Epidermal melanocyte (primary cell): ENCODE results near the gene GDF10.

Experiments
- DNase-seq: peaks from one replicate; pipeline ENCODE4 v3.0.0; 2011; ENCODE audit warnings: low spot score; ENCODE audit not compliant: insufficient read length

The GDF10 gene

DNA sequence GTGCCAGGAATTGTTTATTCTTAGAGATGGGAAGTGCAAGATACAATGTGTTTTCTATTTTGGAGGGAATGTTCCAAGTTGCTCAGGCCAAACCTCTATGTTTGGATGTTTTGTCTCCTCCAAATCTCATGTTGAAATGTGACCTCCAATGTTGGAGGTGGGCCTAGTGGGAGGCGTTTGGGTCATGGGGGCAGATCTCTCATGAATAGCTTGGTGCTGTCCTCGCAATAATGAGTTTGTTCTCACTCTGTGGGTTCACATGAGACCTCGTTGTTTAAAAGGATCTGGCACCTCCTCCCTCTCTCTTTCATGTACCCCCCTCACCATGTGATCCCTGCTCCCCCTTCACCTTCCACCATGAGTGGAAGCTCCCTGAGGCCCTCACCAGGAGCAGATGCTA lies 8.3 kb upstream of the GDF10 start:
- no peak for DNase-seq

DNA sequence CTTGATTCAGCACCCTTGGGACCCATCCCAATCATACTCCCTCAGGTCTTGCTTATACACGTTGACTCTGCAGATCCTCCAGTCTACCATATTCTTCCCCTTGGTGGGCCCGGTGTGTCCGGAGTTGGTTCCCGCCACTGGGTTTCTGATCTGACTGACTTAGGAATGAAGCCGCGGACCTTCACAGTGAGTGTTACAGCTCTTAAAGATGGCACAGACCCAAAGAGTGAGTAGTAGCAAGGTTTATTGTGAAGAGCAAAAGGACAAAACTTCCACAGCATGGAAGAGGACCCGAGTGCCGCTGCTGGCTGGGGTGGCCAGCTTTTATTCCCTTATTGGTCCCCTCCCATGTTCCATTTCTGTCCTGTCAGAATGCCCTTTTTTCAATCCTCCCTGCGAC lies 5.9 kb upstream of the GDF10 start:
- DNase-seq, result no peak

DNA sequence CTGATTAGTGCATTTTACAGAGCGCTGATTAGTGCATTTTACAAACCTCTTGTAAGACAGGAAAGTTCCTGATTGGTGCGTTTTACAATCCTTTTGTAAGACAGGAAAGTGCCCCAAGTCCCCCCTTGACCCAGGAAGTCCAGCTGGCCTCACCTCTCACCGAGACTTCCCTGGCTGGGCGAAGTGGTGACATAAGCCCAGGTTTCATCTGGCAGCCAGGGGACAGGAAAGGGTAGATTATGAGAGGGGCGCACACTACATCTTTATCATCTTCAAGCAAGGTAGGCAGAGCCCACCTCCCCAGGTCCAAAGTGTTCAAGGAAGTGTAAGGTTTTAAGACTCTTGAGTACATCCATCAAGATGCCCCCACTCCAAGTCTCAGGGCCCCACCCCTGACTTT lies 5.5 kb upstream of the GDF10 start:
- no peak for DNase-seq

DNA sequence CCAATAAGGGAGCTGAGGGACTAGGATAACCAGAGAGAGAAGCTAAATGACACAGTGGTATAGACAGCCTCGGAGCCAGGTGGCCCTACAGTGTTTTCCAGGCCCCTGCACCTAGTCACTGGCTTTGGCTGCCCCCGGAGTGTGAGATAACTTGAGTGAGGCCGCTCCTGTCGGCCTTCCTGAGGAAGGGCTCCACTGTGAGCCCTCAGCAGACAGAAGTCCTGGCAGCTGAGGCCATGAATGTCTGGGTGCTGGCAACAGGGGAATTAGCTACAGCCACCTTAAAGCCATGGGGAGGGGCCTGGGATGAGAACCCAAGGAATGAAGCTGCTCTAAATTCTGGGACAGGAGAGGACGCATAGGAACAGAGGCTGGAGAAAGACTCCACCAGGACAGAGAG lies 4.6 kb upstream of the GDF10 start:
- DNase-seq, result no peak

DNA sequence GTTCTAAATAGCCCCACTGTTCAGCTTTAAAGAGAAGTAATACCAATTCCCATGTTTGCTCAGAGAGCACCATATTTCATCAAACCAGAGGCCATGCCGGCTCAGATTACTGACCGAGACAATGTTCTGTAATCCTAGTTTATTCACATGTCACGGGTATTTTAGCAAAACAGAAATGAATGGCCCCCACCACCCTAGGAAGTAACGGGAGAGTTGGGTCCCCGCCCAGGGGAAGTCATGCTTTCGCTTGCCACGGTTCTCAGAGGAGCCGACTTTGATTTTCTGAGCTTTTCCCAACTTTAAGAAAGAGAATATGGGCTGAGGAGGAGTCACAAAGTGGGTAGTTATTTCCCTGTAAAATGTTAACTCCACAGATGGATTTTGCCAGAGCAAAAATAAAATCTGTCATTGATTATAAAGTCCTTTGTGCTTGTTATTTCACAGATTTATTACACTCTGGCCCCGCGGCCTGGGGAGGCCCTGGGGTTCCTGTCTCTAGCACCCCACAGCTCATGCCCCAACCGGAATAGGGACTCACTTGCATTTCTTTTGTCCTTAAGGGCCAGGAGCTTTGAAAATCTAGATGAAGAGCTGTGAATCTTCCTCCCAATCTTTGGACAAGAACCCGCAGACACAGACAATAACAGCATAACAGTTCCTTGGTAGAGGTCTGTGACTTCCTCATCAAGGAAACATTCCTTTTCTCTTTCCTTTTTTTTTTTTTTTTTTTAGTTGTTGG lies 3.7 kb upstream of the GDF10 start:
- DNase-seq, result no peak

DNA sequence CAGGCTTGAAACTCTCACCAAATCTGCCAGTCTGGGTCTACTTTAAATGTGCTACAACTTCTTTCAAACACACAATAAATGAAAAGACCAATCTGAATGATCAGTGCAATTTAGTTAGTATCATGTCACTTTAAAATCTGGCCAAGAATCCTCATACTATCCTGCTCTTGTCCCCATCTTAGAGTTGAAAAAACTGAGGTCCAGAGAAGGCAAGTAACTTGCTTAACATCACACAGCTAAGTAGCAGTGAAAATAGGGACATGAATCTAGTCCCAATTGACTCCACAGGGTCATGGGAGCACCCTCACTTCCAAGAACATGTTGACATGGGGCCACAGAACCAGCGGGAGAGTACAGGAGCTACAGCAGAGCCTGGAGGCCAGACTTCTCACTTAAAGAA lies 3.1 kb upstream of the GDF10 start:
- DNase-seq, result no peak

DNA sequence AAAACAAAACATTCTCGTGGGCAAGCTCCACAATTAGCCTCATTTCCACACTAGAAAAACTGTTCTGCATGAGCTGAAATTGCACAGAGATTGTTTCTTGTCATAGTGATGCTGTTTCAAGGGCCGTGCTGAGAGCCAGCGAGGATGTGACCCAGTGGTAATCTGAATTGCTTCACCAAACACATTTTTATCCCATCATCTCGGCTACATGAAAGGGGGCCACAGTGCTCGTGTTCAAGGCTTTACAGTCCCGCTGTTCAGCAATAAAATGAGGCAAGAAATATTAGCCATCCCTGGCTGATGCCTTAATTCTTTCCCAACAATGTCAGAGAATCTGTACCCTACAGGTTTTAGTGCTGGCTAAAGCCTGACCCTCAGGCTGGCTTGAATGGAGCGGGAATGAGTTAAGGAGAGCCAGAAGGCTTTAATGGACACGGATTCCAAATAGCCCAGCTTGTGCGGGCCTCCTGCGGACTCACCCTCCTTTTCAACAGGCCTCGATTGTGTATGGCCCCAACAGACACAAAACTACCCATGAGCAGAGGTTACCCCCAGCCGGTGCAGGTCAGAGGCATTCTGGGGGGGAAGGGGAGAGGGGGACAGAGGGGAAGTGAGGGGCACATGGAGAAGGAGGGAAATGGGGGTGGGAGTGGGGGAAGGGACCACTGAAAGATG lies 2.0 kb upstream of the GDF10 start:
- DNase-seq, result no peak

DNA sequence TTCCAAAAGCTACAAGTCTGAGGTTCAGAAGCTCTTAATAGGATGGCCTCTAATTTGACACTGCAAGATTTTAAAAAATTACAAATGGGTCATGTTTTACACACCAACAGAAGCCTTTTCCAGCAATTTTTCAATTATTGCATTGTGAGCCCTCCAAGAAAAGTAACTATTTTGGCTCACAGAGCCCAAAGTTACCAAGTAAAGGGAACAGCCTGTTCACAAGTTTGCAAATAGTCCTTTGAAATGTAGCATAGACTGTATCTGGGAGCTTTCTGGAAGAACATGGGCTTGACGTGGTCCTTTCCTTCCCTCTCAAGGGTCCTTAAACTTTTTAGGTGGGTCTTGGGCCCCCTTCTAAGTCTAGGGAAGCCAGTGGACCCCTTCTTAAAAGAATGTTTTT lies 1.3 kb upstream of the GDF10 start:
- DNase-seq, result no peak

DNA sequence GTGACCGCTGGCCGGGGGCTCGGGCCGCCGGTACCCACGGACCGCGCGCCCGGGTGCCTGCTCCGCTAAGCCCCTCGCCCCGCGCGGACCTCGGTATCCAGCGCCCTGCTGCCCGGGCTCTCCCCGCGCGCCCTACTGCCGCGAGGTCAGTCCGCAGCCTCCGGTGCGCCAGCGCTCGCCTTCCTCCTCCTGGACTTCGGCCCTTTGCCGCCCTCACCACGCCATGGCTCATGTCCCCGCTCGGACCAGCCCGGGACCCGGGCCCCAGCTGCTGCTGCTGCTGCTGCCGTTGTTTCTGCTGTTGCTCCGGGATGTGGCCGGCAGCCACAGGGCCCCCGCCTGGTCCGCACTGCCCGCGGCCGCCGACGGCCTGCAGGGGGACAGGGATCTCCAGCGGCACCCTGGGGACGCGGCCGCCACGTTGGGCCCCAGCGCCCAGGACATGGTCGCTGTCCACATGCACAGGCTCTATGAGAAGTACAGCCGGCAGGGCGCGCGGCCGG lies 483 bp downstream of the GDF10 start:
- no peak for DNase-seq

DNA sequence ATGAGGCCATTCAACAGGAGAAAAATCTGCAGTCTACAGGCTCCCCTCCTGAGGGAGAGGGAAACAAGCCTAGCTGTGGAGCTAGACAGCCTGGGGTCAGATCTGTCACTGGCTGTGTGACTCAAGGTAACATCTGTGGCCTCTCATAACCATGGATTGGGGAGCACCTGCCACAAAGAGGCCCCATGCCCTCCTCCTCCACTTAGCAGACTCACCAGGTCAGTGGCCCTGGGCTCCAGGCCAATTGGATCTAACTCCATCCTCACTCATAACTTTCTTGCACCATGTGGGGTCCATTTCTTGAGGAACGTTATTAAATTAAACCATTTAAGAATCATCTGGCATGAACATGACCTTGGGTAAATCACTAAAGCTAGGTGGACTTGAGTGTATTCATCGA lies 1.8 kb downstream of the GDF10 start:
- no peak for DNase-seq

DNA sequence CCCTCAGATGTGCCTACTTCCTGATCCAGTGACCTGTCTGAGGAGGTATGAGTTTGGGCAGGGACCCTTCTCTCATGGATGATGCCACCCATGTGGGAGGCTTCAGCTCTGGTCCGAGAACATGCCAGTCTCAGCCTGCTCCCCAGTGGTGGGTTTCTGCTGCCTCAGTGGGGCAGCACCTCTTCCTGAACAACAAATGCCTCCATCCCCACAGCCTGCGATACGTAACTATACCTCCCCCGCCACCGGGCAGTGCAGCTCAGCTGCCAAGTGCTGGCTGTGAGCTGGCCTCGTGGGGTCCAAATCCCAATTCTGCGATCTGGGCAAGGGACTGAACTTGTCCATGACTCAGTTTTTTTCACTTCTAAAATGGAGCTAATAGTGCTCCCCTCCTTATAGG lies 3.1 kb downstream of the GDF10 start:
- no peak for DNase-seq

DNA sequence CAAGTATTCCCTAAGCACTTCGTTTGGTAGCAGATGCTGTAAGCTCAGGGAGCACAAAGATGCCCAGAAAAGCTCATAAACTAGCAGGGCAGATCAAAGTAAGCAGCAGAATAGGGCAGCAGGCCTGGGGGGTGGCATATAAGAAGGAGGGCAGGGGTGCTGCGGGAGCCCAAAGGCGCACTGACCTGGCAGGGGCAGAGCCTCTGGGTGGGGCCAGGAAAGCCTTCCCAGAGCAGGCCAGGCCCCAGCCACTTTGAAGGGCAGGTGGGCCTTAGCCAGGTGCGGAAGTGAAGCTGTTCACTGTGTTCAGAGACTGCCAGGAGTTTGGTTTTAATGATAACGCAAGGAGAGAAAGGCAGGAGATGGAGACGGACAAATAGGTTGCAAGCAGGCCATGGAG lies 3.9 kb downstream of the GDF10 start:
- no peak for DNase-seq

DNA sequence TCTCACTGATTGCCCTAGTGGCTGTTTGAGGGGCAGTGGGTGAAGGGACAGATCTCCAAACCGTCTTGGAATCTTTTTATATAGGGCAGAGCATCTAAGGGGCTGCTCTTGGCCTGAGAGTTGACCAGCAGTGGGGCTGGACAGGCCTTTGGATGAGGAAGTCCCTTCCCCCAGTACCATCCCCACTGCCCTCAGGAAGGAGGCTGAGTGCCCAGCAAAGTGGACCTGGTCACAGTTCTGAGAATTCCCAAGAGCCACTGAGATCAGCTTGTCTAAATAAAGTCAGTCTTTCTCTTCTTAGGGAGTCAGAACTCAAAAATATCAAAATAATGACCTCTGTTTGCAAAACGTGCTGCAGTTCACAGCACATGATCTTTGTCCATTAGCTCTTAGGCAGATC lies 5.6 kb downstream of the GDF10 start:
- DNase-seq, result no peak

DNA sequence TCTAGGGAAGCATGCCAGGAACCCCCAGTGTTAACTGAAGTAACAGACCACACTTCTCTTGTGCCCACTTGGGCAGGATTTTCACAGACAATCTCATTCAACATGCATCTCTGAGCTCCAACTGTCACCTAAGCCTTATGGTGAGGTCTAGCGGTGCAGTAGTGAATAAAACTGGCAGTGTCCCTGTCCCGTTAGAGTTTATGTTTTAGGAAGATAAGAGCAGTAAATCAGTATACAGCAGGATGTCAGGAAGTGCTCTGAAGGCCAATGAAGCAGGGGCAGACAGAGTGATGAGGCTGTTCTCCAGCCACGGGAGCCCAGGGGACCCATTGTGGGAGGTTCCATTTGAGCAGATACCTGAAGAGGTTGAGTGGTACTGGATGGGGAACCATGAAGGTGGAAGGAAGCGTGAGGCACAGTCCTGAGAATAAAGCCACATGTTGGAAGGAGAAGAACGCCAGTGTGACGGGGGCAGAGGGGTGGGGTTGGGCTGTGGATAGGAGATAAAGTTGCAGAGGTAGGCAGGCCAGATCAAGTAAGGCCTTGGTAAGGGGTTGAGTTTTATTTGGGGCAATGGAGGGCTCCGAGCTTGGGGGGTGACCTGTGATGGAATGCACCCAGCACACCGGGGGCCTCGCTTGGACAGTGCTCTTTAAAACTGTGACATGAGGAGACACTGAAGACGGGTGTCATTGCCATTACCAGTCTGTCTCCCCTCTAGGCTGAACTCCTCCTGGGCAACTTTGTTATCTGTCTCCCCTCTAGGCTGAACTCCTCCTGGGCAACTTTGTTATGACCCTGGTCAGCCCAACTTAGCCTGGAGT lies 6.6 kb downstream of the GDF10 start:
- DNase-seq, result no peak

DNA sequence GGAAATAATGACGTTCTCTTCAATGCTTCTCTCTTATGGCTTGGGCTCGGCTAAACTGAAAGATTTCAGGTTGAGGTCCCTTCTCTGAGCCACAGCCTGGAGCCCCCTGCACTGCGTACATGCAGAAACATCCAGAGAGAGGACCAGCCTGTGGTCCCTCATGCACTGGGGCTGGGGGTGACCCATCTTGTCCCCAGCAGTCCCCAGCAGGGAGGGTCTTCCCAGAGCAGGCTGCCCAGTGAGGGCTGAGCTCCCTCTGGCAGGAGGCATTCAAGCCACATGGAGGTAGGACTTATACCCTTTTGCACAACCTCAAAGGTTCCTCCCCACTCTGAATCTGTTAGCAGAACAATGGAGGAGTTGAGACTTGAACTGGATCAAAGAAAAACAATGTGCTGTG lies 7.4 kb downstream of the GDF10 start:
- no peak for DNase-seq

DNA sequence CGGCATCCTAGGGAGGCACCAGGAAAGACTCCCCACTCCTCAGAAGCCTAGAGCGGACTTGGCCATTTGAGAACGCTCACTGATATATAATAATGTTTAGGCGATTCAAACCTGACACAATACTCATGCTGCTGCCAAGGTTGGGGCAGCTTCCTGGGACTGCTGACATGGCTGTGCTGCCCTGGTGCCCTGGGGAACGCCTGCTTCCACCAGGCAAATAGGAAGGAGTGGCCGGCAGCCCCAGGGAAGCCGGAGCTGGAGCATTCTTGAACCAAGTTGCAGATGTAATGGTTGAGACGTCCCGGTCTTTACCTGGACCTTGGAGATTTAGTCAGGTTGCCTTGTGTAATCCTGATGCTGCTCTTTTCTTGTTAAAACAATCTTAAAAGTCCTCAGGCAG lies 8.8 kb downstream of the GDF10 start:
- no peak for DNase-seq

DNA sequence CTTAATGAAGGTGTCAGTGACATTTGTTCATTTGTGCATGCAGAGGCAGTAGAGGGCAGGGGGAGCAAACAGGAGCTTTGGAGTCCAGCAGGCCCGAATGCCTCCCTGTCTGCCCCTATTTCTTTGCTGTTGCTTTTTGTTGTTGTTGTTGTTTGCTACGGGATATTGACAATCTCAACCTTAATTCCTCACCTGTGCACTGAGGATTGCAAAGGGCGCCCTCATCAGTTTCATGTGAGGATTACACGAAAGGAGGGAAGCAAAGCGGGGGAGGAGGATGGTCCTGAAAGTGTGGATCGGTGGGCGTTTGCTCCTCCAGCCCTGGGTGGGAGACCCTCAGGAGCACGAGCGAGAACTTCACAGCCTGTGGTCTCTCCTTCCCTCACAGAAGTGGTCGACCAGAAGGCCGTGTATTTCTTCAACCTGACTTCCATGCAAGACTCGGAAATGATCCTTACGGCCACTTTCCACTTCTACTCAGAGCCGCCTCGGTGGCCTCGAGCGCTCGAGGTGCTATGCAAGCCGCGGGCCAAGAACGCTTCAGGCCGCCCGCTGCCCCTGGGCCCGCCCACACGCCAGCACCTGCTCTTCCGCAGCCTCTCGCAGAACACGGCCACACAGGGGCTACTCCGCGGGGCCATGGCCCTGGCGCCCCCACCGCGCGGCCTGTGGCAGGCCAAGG lies 9.6 kb downstream of the GDF10 start:
- DNase-seq, result no peak

DNA sequence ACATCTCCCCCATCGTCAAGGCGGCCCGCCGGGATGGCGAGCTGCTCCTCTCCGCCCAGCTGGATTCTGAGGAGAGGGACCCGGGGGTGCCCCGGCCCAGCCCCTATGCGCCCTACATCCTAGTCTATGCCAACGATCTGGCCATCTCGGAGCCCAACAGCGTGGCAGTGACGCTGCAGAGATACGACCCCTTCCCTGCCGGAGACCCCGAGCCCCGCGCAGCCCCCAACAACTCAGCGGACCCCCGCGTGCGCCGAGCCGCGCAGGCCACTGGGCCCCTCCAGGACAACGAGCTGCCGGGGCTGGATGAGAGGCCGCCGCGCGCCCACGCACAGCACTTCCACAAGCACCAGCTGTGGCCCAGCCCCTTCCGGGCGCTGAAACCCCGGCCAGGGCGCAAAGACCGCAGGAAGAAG lies 10.1 kb downstream of the GDF10 start:
- no peak for DNase-seq

DNA sequence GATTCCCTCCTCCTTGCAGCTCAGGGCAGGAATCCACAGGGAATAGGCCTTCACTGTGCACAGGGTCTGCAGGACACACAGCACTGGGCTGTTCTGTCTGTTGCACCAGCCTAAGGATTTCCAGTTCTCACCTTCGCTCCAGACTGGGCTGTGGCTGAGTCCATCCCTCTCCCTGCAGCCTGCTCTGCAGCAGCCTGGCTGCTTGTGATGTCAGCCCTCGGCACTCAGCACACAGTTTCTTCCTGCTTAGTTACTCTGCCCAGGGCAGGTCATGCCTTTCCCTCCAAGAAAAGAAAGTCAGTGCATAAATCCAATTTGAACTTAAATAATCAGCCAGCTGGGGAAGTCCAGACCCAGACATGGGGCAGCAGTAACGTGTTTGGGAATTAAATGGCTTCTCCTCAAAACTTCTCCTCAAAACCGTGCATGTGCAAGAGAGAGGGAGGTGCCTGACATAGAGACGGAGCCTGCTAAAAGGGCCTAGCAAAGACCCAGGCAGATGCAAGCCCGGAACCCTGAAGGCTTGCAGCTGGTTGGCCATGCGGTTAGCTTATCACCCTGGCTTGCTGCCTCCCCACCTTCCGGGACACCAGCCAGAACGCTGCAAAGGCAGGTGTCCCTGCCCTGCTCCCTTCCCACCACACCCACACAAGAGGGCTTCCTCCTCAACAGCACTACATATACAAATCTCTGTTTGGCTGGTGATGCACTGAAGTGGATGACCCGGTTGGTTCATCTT lies 11.4 kb downstream of the GDF10 start:
- DNase-seq, result no peak

DNA sequence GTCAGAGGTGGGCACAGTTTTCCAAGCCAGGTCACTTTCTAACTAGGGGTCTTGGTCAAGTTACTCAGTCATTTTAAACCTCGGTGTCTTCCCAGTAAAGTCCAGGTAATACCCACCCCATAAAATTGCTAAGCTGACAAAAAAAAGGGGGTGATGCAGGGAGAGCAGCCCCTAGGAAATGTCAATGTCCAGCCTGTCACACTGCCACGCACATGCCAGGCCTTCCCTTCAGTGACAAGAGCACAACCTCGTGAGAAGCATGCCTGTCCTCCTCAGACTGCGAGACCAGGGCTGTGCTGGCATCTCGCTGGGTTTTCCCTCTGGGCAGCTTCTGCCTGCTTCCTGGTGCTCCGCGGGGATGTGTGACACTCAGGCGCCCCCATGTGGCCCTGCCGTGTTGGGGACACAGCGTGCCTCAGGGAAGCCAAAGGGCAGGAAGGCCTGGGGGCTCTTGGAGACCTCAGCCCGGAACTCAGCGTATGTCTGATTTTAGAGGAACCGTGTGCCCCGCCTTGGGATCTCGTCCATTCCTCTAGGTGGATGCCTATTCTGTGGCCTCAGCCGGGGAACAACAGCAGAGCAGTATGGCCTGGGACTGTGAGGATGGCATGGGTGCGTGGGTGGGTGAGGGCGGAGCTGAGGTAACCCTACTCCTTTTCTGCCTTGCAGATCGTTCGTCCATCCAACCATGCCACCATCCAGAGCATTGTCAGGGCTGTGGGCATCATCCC lies 12.1 kb downstream of the GDF10 start:
- DNase-seq, result peak; percentile 70
